ENCODE measurements around the gene GPX3. TPM values are rescaled to one million over a fixed set of nuclear protein-coding genes. Genes with fewer than 3 reads are reported as not detected.

Gene GPX3
- polyA plus RNA-seq, 1 of the 3 experiments (the other 2 are of a cell fraction): 3.2 TPM

DNA sequence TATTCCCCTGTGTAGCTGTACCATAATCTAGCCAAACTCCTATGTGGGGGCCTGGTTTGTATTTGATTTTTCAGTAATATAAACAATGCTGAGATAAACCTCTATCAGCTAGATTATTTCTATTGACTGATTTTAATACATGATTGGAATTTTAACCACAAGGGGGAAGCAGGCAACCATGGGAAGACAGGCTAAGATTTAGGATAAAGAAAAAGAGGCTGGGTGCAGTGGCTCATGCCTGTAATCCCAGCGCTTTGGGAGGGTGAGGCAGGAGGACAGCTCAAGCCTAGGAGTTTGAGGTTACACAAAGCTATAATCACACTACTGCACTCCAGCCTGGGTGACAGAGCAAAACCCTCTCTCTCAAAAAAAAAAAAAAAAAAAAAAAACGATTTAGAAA is 18.1 kb upstream of the GPX3 start:
- no peak overlapping the region for H3K27ac ChIP-seq (ENCODE audit: low read depth in 2 of 2, low read length in 1 of 2)
- H3K4me2 ChIP-seq: no peak overlapping the region
- TF ChIP-seq JUND (IDR thresholded peaks at IDR 0.05): no peak
- TF ChIP-seq GATA2 (CRISPR knock-in tag; IDR thresholded peaks at IDR 0.05): no peak
- TF ChIP-seq EP300 (IDR thresholded peaks at IDR 0.05; ENCODE audit: borderline replicate concordance in 1 of 2, low read depth in 1 of 2, low read length in 1 of 2): no peak
- peak; percentile 40; the same call in 1 of the 2 replicates for TF ChIP-seq SMC3 (IDR thresholded peaks at IDR 0.05; ENCODE audit: low read depth, low read length)
- TF ChIP-seq CTCF (IDR thresholded peaks at IDR 0.05): peak; percentile 60
- TF ChIP-seq, protein P1, sequence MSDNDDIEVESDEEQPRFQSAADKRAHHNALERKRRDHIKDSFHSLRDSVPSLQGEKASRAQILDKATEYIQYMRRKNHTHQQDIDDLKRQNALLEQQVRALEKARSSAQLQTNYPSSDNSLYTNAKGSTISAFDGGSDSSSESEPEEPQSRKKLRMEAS (IDR thresholded peaks at IDR 0.05; ENCODE audit: low read depth): no peak
- TF ChIP-seq RAD21 (IDR thresholded peaks at IDR 0.05; ENCODE audit: low read length): peak; percentile 76
- peak; percentile 41 for DNase-seq
- H3F3A ChIP-seq (replicated peaks; ENCODE audit: insufficient read depth): no peaks in the 10 kb centered on the region
- H3K36me3 ChIP-seq (replicated peaks in 1 of 2; ENCODE audit: control insufficient read depth in 1 of 2, insufficient read depth in 2 of 2, low read length in 1 of 2): no peaks in the 10 kb centered on the region
- no peak overlapping the region for H2AFZ ChIP-seq (ENCODE audit: low read depth)
- WGBS (ENCODE audit: low lambda C conversion rate): 38% methylated on average over 2 of the region's 2 CpGs
- no peaks in the 10 kb centered on the region for H3K9me2 ChIP-seq
- H4K20me1 ChIP-seq (ENCODE audit: insufficient read depth): no peaks in the 10 kb centered on the region
- no peaks in the 10 kb centered on the region for H3K79me2 ChIP-seq (ENCODE audit: insufficient read depth)
- no peak overlapping the region for H3K4me3 ChIP-seq (ENCODE audit: low read depth in 2 of 2, low read length in 1 of 2)
- H3K4me1 ChIP-seq (ENCODE audit: control insufficient read depth in 1 of 2, insufficient read depth in 2 of 2, low read depth in 1 of 2, low read length in 1 of 2): no peaks in the 10 kb centered on the region; a peak in 1 of 4 replicates
- H3K27me3 ChIP-seq (ENCODE audit: insufficient read depth): no peaks in the 10 kb centered on the region
- no peak overlapping the region for H3K9ac ChIP-seq
- H3K9me3 ChIP-seq: no peaks in the 10 kb centered on the region
- ChIA-PET POLR2A (no interaction called here), CTCF (interaction anchor here (0.6 to 5.2 kb wide), 32 partner anchors 15 to 478 kb away, joined by 3 to 57 read pairs (median 4); partner anchors contain the start of genes ANXA6 and GPX3)

- no peak overlapping the region for H3K4me3 ChIP-seq (ENCODE audit: low read depth in 2 of 2, low read length in 1 of 2)
- H3K9ac ChIP-seq: no peak overlapping the region
- no peaks in the 10 kb centered on the region for H3K9me2 ChIP-seq
- H3K4me1 ChIP-seq (ENCODE audit: control insufficient read depth in 1 of 2, insufficient read depth in 2 of 2, low read depth in 1 of 2, low read length in 1 of 2): no peaks in the 10 kb centered on the region; a peak in 1 of 4 replicates
- H3F3A ChIP-seq (replicated peaks; ENCODE audit: insufficient read depth): no peaks in the 10 kb centered on the region
- no peak overlapping the region for H3K4me2 ChIP-seq
- H2AFZ ChIP-seq (ENCODE audit: low read depth): no peak overlapping the region
- no peaks in the 10 kb centered on the region for H3K9me3 ChIP-seq
- WGBS (ENCODE audit: low lambda C conversion rate): 62% methylated on average over 9 of the region's 9 CpGs
- no peaks in the 10 kb centered on the region for H4K20me1 ChIP-seq (ENCODE audit: insufficient read depth)
- no peaks in the 10 kb centered on the region for H3K36me3 ChIP-seq (replicated peaks in 1 of 2; ENCODE audit: control insufficient read depth in 1 of 2, insufficient read depth in 2 of 2, low read length in 1 of 2)
- no peak overlapping the region for H3K27ac ChIP-seq (ENCODE audit: low read depth in 2 of 2, low read length in 1 of 2)
- ChIA-PET POLR2A (no interaction called here), CTCF (interaction anchor here (0.6 to 5.2 kb wide), 23 partner anchors 14 to 479 kb away, joined by 3 to 57 read pairs (median 4); partner anchors contain the start of gene GPX3)
- no peaks in the 10 kb centered on the region for H3K27me3 ChIP-seq (ENCODE audit: insufficient read depth)
- no peak for DNase-seq
- no peaks in the 10 kb centered on the region for H3K79me2 ChIP-seq (ENCODE audit: insufficient read depth)
- TF ChIP-seq ELF1 (IDR thresholded peaks at IDR 0.05): no peak
- TF ChIP-seq, protein P2, sequence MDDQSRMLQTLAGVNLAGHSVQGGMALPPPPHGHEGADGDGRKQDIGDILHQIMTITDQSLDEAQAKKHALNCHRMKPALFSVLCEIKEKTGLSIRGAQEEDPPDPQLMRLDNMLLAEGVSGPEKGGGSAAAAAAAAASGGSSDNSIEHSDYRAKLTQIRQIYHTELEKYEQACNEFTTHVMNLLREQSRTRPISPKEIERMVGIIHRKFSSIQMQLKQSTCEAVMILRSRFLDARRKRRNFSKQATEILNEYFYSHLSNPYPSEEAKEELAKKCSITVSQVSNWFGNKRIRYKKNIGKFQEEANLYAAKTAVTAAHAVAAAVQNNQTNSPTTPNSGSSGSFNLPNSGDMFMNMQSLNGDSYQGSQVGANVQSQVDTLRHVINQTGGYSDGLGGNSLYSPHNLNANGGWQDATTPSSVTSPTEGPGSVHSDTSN (IDR thresholded peaks at IDR 0.05): no peak
- TF ChIP-seq SIN3A (IDR thresholded peaks at IDR 0.05; ENCODE audit: borderline replicate concordance, low read depth, low read length): no peak
- no peak for TF ChIP-seq FOXM1 (IDR thresholded peaks at IDR 0.05; ENCODE audit: low read depth)
- TF ChIP-seq GATA2 (CRISPR knock-in tag; IDR thresholded peaks at IDR 0.05): no peak
- no peak for TF ChIP-seq RFX5 (IDR thresholded peaks at IDR 0.05; ENCODE audit: low read length)
- TF ChIP-seq GABPA (IDR thresholded peaks at IDR 0.05; ENCODE audit: low read depth): no peak
- TF ChIP-seq FOSL2 (IDR thresholded peaks at IDR 0.05; ENCODE audit: borderline replicate concordance, low read depth): no peak
- no peak for TF ChIP-seq JUND (IDR thresholded peaks at IDR 0.05)
- TF ChIP-seq NFIC (IDR thresholded peaks at IDR 0.05; ENCODE audit: borderline replicate concordance): no peak
- TF ChIP-seq USF1 (IDR thresholded peaks at IDR 0.05; ENCODE audit: borderline replicate concordance, low read depth): no peak
- TF ChIP-seq TCF12 (IDR thresholded peaks at IDR 0.05): no peak
- no peak for TF ChIP-seq TAF1 (IDR thresholded peaks at IDR 0.05; ENCODE audit: borderline replicate concordance, low read depth, low read length)
- no peak for TF ChIP-seq POLR2AphosphoS5 (IDR thresholded peaks at IDR 0.05; ENCODE audit: low read depth, low read length)
- no peak for TF ChIP-seq CTCF (IDR thresholded peaks at IDR 0.05)
- no peak for TF ChIP-seq FOXJ3 (CRISPR knock-in tag; IDR thresholded peaks at IDR 0.05)
- no peak for TF ChIP-seq CHD2 (IDR thresholded peaks at IDR 0.05; ENCODE audit: low read length, partially characterized antibody)
- no peak for TF ChIP-seq EZH2phosphoT487 (IDR thresholded peaks at IDR 0.05; ENCODE audit: borderline replicate concordance, low read depth)
Measured at GRCh38 chr5:151002681-151003502, 17.5 kb upstream of the GPX3 start.
